GM19193 (cell line): ENCODE results near the gene ZNF83.

ENCODE experiments used
- POLR2A ChIP-seq: IDR thresholded peaks from 4 replicates; pipeline ENCODE4 v1.6.1; 2011; ENCODE audit not compliant: insufficient read depth, insufficient read length; ENCODE audit errors: extremely low read depth

The ZNF83 gene

GRCh38 chr19:52637718-52638585 is at the start of gene ZNF83:
TSS of gene ZNF83 (minus strand) at chr19:52638355.
- peak; percentile 92 for TF ChIP-seq POLR2A

GRCh38 chr19:52687684-52688083 is 49.5 kb upstream of the ZNF83 start:
- no peak for TF ChIP-seq POLR2A

- TF ChIP-seq POLR2A, result no peak
These were observed 47.7 kb upstream of the ZNF83 start for GRCh38 chr19:52685811-52686210.

GRCh38 chr19:52679598-52679997 is 41.4 kb upstream of the ZNF83 start:
- no peak for TF ChIP-seq POLR2A

- TF ChIP-seq POLR2A, result no peak
These were observed 34.9 kb upstream of the ZNF83 start for GRCh38 chr19:52673014-52673413.

GRCh38 chr19:52670046-52670445 is 31.9 kb upstream of the ZNF83 start:
- no peak for TF ChIP-seq POLR2A

- TF ChIP-seq POLR2A, result no peak
These were observed 31.4 kb upstream of the ZNF83 start for GRCh38 chr19:52669586-52669985.

- no peak for TF ChIP-seq POLR2A
These were observed 29.8 kb upstream of the ZNF83 start for GRCh38 chr19:52667972-52668371.

GRCh38 chr19:52666506-52666905 is 28.4 kb upstream of the ZNF83 start:
- TF ChIP-seq POLR2A, result no peak

- TF ChIP-seq POLR2A, result no peak
These were observed 27.4 kb upstream of the ZNF83 start for GRCh38 chr19:52665529-52665928.

- no peak for TF ChIP-seq POLR2A
These were observed 26.9 kb upstream of the ZNF83 start for GRCh38 chr19:52665027-52665426.

GRCh38 chr19:52664461-52664860 is 26.3 kb upstream of the ZNF83 start:
- no peak for TF ChIP-seq POLR2A

- TF ChIP-seq POLR2A, result no peak
These were observed 24.5 kb upstream of the ZNF83 start for GRCh38 chr19:52662631-52663030.

- TF ChIP-seq POLR2A, result no peak
These were observed 22.8 kb upstream of the ZNF83 start for GRCh38 chr19:52660981-52661380.

- no peak for TF ChIP-seq POLR2A
These were observed 20.9 kb upstream of the ZNF83 start for GRCh38 chr19:52659013-52659412.

GRCh38 chr19:52658595-52658994 is 20.4 kb upstream of the ZNF83 start:
- TF ChIP-seq POLR2A, result no peak
